HepG2 (cell line): ENCODE measurements around the gene GP1BA. TPM values are rescaled to one million over a fixed set of nuclear protein-coding genes. Genes with fewer than 3 reads are reported as not detected.

ENCODE experiments used
- ATAC-seq: fragments of 200-7000 bp; cut with Tn5 transposase; 3 replicates; pipeline ENCODE4 v1.9.1; 2020; ENCODE audit warnings: mild to moderate bottlenecking, moderate library complexity
- BruUV-seq: library from RNA; stranded (reverse); fragments of 400-500 nt; replicated peaks from 2 replicates; lab custom pipeline; 2021; lab: Mats Ljungman, UMichigan
- CTCF ChIA-PET: fragments of 300-600 bp; formaldehyde crosslinking; extraction: SDS; loops from one replicate; lab custom pipeline; 2021; ENCODE audit warnings: low total read pairs, inconsistent platforms, low intra/inter-chr PET ratio; lab: Yijun Ruan, JAX
- POLR2A ChIA-PET: fragments of 350-600 bp; sonication (Branson Sonifier 250); formaldehyde crosslinking; loops from one replicate; lab custom pipeline; 2020; ENCODE audit warnings: antibody characterized with exemption, inconsistent platforms; lab: Yijun Ruan, JAX
- DNase-seq: peaks from one replicate; pipeline ENCODE4 v3.0.0-alpha.2; 2015; ENCODE audit warnings: low spot score
- FAIRE-seq: peaks from 3 replicates; lab custom pipeline; 2011; peaks lifted over from hg19 to GRCh38; lab: Jason Lieb, UNC
- H2AFZ ChIP-seq: one replicate; pipeline ENCODE4 v1.6.1; 2011; ENCODE audit warnings: low read length, inconsistent platforms
- H3K27ac ChIP-seq: fragments of 300-600 bp; 3 replicates; pipeline ENCODE4 v1.8.0; 2011; ENCODE audit warnings: mixed run types, mild to moderate bottlenecking, mixed read lengths, low read length, inconsistent platforms; ENCODE audit not compliant: insufficient read depth; ENCODE audit errors: extremely low read length
- H3K27me3 ChIP-seq, 2 experiments: fragments of 200-600 bp in 1 of 2; 2 replicates in 1 of 2; 3 replicates in 1 of 2; pipeline versions ENCODE4 v1.6.0 to v1.8.0; 2011; ENCODE audit warnings: low read length in 2 of 2, mild to moderate bottlenecking in 2 of 2, moderate library complexity in 2 of 2, inconsistent platforms in 1 of 2; ENCODE audit not compliant: insufficient read depth in 2 of 2, control insufficient read depth in 1 of 2
- H3K36me3 ChIP-seq, 2 experiments: fragments of 200-600 bp in 1 of 2; replicated peaks in 1 of 2; 2 replicates in 1 of 2; 3 replicates in 1 of 2; pipeline versions ENCODE4 v1.5.1 to v1.8.0; 2011; ENCODE audit warnings: low read length in 2 of 2, inconsistent platforms in 1 of 2; ENCODE audit not compliant: insufficient read depth in 2 of 2, control insufficient read depth in 1 of 2
- H3K4me1 ChIP-seq: 2 replicates; pipeline ENCODE4 v1.5.1; 2012; ENCODE audit warnings: low read length, inconsistent platforms; ENCODE audit not compliant: insufficient read depth
- H3K4me2 ChIP-seq: 2 replicates; pipeline ENCODE4 v1.6.0; 2011; ENCODE audit warnings: low read depth, low read length, inconsistent platforms
- H3K4me3 ChIP-seq, 3 experiments: fragments of 200-600 bp in 1 of 3; sonication (generic), shearing (Covaris generic) in 1 of 3; replicated peaks in 1 of 3; 2 replicates each; pipeline ENCODE4 v1.5.1; 2011 to 2016; ENCODE audit warnings: low read length in 3 of 3, inconsistent platforms in 2 of 3, low read depth in 2 of 3, mild to moderate bottlenecking in 2 of 3, control low read depth in 1 of 3, mixed read lengths in 1 of 3; ENCODE audit not compliant: insufficient read depth in 1 of 3
- H3K79me2 ChIP-seq: one replicate; pipeline ENCODE4 v1.6.1; 2011; ENCODE audit warnings: low read length, inconsistent platforms; ENCODE audit not compliant: insufficient read depth
- H3K9ac ChIP-seq: 2 replicates; pipeline ENCODE4 v1.6.0; 2011; ENCODE audit warnings: mild to moderate bottlenecking, low read depth, low read length, inconsistent platforms; ENCODE audit not compliant: insufficient read depth
- H3K9me3 ChIP-seq: 2 replicates; pipeline ENCODE4 v1.5.1; 2012; ENCODE audit warnings: mild to moderate bottlenecking, low read length
- H4K20me1 ChIP-seq: 2 replicates; pipeline ENCODE4 v1.6.0; 2011; ENCODE audit warnings: inconsistent platforms, mild to moderate bottlenecking, low read length, moderate library complexity; ENCODE audit not compliant: insufficient read depth
- ATF7-NPFF ChIP-seq: sonication (generic); formaldehyde crosslinking; IDR thresholded peaks from 2 replicates; pipeline ENCODE4 v1.8.1; 2023; ENCODE audit warnings: mild to moderate bottlenecking, low read depth, missing genetic modification reagents, moderate library complexity
- CEBPB ChIP-seq: IDR thresholded peaks from 2 replicates; pipeline ENCODE4 v1.6.1; 2011; ENCODE audit warnings: low read depth, low read length, improper control_type of control experiment, borderline replicate concordance
- JUN ChIP-seq: sonication (generic); formaldehyde crosslinking; IDR thresholded peaks from 2 replicates; pipeline ENCODE4 v1.4.0; 2020; ENCODE audit warnings: mild to moderate bottlenecking, missing genetic modification reagents
- POLR2AphosphoS2 ChIP-seq: IDR thresholded peaks from 2 replicates; pipeline ENCODE4 v1.6.1; 2011; ENCODE audit warnings: low read depth, low read length, improper control_type of control experiment
- RBM39 ChIP-seq: fragments of 200-400 bp; formaldehyde crosslinking; IDR thresholded peaks from one replicate; pipeline ENCODE4 v1.6.1; 2018; ENCODE audit warnings: antibody characterized with exemption, mild to moderate bottlenecking, low read depth, low read length; ENCODE audit not compliant: poor library complexity, severe bottlenecking
- SRY ChIP-seq: sonication (generic); formaldehyde crosslinking; IDR thresholded peaks from 2 replicates; pipeline ENCODE4 v1.8.0; 2022; ENCODE audit warnings: mild to moderate bottlenecking, missing genetic modification reagents
- TEAD3 ChIP-seq: optimal IDR thresholded peaks from 2 replicates; pipeline ENCODE3; 2016; ENCODE audit warnings: borderline replicate concordance
- ZNF317 ChIP-seq: sonication (generic); formaldehyde crosslinking; IDR thresholded peaks from 2 replicates; pipeline ENCODE4 v1.5.0; 2020; ENCODE audit warnings: mild to moderate bottlenecking, missing genetic modification reagents
- ZNF337 ChIP-seq: sonication (generic); formaldehyde crosslinking; IDR thresholded peaks from 2 replicates; pipeline ENCODE4 v1.5.1; 2020; ENCODE audit warnings: missing genetic modification reagents, low read depth, mild to moderate bottlenecking, borderline replicate concordance
- WGBS: methylation state at CpG from one replicate; pipeline ENCODE4 v1.1.6; 2017; ENCODE audit warnings: low lambda C conversion rate; 5-methylcytosine and 5-hydroxymethylcytosine counted together
- in situ Hi-C: cut with HindIII; loops from 2 replicates; pipeline ENCODE4 v1.10.0; 2017; ENCODE audit warnings: low pct_unique_long_range_greater_than_20kb; ENCODE audit not compliant: extremely low pct_ligation_motif_present
- intact Hi-C: fragments of 100-400 bp; cut with micrococcal nuclease; formaldehyde crosslinking; loops from one replicate; pipeline ENCODE4 v1.10.0; 2022; ENCODE audit not compliant: unreplicated experiment
- polyA plus RNA-seq, 8 experiments: library from polyadenylated mRNA; depleted of rRNA in 3 of 8; stranded (reverse) in 7 of 8; unstranded in 1 of 8; fragments of >200 nt; fragmentation: Illumina TruSeq in 4 of 8; extraction: Trizol in 4 of 8; gene quantifications; 2 replicates each; pipeline versions ENCODE4 v1.2.1 to v1.2.3, GENCODE V29; 2011 to 2016; ENCODE audit warnings: low read depth in 4 of 8, missing spikeins in 1 of 8, mixed read lengths in 1 of 8; ENCODE audit not compliant: insufficient read depth in 1 of 8
- total RNA-seq, 5 experiments: library from RNA; depleted of rRNA; stranded (reverse); fragments of >200 nt; fragmentation: Illumina TruSeq; extraction: Trizol; gene quantifications; 2 replicates each; pipeline ENCODE4 v1.2.3, GENCODE V29; 2016; ENCODE audit warnings: low read depth in 1 of 5

The GP1BA gene
- total and polyA plus RNA-seq, 2 of the 13 experiments (the other 11 are each of a cell fraction or from before 2014, with no cell fraction given), result not detected

DNA sequence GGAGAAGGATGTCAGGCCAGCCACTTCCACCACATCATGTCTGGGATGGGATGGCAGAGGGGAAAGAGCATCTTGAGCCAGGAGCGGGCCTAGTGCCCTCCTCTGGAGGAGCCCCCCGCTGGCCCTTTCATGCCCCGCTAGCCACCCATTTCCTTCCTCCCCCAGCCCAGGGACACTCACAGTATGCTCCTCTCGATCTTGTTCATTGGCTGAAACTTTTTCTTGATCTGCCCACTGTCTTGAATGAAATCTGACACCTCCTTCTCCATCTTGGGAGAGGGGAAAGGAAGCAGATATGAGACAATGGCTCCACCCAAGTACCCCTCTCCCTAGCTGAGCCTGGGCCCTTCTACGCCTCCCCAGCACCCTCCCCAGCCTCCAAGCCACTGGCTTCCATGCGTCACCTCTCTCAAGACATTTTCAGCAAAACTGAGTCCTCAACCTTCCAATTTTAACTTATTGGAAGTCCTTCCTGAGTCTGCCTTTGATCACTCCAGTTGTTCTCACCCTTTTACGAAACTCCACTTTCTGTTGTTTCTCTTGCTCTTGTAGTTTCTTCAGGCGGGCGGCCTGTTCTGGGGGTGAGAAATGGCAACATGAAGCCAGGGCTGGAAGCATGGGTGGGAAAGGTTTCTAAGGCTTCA, 28.3 kb downstream of the GP1BA start:
- Histone ChIP-seq H3K27ac (no peak overlapping the region), H2AFZ (no peak overlapping the region), H3K4me3 (no peak overlapping the region), H4K20me1 (no peaks in the 10 kb centered on the region), H3K27me3 (no peaks in the 10 kb centered on the region), H3K9me3 (no peaks in the 10 kb centered on the region), H3K9ac (no peak overlapping the region), H3K4me1 (0 out of 2 replicates have a peak, but pooled peaks cover 4% of the 10 kb centered on the region), H3K36me3 (peaks cover 3 to 28% of the 10 kb centered on the region in 2 experiments; a peak in 3 of 5 replicates), H3K79me2 (no peaks in the 10 kb centered on the region), H3K4me2 (no peak overlapping the region)
- intact Hi-C loops (loop anchor here (10.0 kb wide), 1 partner anchor 246 kb away; the partner anchor contains the start of gene ARRB2), in situ Hi-C loops (no loop called here)
- FAIRE-seq (no peak), ATAC-seq (no peak), DNase-seq (no peak)
- TF ChIP-seq POLR2AphosphoS2, result 0 out of 2 replicates have a peak, but pooled peaks have one; percentile 30
- no peak for TF ChIP-seq ATF7-NPFF (CRISPR knock-in tag)
- no TSS peak for BruUV-seq
- 92% methylated on average over 9 of the region's 9 CpGs for WGBS
- POLR2A ChIA-PET, result interaction anchor here (0.9 to 5.8 kb wide), 3 partner anchors 8 to 21 kb away, joined by 3 to 43 read pairs (median 5); partner anchors contain the start of genes ENO3, SLC25A11 and SPAG7
- CTCF ChIA-PET, result no interaction called here

DNA sequence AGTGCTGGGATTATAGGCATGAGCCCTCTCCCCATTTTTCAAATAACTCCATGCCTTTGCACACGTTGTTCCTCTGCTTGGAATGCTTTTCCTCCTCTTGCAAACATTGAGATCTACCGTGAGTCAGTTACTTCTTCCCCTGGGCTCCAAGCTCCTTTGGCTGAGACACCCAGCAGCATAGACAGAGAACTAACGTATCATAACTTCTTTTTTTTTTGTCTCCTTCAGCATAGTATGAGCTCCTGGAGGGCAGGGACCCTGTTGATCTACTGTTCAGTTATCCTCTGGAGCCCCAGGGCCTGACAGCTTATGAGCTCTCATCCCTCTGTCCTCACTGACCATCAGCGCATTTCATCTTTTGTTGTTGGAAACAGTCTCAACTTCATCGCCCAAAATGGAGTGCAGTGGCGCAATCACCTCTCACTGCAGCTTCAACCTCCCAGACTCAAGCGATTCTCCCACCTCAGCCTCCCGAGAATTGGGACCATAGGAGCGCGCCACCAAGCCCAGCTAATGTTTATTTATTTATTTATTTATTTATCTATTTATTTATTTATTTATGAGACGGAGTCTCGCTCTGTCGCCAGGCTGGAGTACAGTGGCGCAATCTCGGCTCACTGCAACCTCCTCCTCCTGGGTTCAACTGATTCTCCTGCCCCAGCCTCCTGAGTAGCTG, 33.4 kb downstream of the GP1BA start:
- DNase-seq, result no peak
- TF ChIP-seq SRY (no peak), JUN (CRISPR knock-in tag) (no peak), CEBPB (peak; percentile 35; the same call in 1 of the 2 replicates), TEAD3 (CRISPR knock-in tag) (peak; percentile 18), RBM39 (no peak), ZNF337 (CRISPR knock-in tag) (no peak), ZNF317 (CRISPR knock-in tag) (no peak)
- no peak for ATAC-seq
- POLR2A ChIA-PET, result interaction anchor here (6.6 to 10.5 kb wide), 3 partner anchors 16 to 57 kb away, joined by 103 to 273 read pairs (median 201); partner anchors contain the start of genes ENO3, PFN1, RNF167 and SLC25A11
- WGBS, result 98% methylated on average over 15 of the region's 15 CpGs
- BruUV-seq, result no TSS peak
- no peaks in the 10 kb centered on the region for H3K9me3 ChIP-seq
- H3K4me3 ChIP-seq, result no peak overlapping the region
- in situ Hi-C loops (no loop called here), intact Hi-C loops (loop anchor here (5.0 to 10.0 kb wide), 2 partner anchors 58 to 251 kb away; partner anchors contain the start of gene ARRB2)
- no peaks in the 10 kb centered on the region for H4K20me1 ChIP-seq
- H3K27me3 ChIP-seq, result no peaks in the 10 kb centered on the region; a peak in 1 of 5 replicates
- H3K27ac ChIP-seq, result no peak overlapping the region
- no peak overlapping the region for H2AFZ ChIP-seq
- H3K4me1 ChIP-seq, result peaks cover 23% of the 10 kb centered on the region
- H3K9ac ChIP-seq, result no peak overlapping the region
- CTCF ChIA-PET, result no interaction called here
- H3K36me3 ChIP-seq, result peaks cover 0 to 11% of the 10 kb centered on the region in 2 experiments; a peak in 1 of 5 replicates
- FAIRE-seq, result no peak
- H3K79me2 ChIP-seq, result peaks cover 25% of the 10 kb centered on the region
- no peak overlapping the region for H3K4me2 ChIP-seq
